ENCODE results near the gene TUBD1. TPM values are rescaled to one million over a fixed set of nuclear protein-coding genes. Genes with fewer than 3 reads are reported as not detected.
A peak's percentile ranks its signal among the peaks of the same experiment; 100 is the strongest.

Gene TUBD1
- total and polyA plus RNA-seq, 2 of the 13 experiments (the other 11 are each of a cell fraction or from before 2014, with no cell fraction given): 18.2 to 25.9 TPM

- peak; percentile 15; the same call in 1 of the 2 replicates for TF ChIP-seq PRDM15 (CRISPR knock-in tag; IDR thresholded peaks at IDR 0.05)
- TF ChIP-seq ZBTB38 (CRISPR knock-in tag; IDR thresholded peaks at IDR 0.05): no peak
- TF ChIP-seq, protein P1, sequence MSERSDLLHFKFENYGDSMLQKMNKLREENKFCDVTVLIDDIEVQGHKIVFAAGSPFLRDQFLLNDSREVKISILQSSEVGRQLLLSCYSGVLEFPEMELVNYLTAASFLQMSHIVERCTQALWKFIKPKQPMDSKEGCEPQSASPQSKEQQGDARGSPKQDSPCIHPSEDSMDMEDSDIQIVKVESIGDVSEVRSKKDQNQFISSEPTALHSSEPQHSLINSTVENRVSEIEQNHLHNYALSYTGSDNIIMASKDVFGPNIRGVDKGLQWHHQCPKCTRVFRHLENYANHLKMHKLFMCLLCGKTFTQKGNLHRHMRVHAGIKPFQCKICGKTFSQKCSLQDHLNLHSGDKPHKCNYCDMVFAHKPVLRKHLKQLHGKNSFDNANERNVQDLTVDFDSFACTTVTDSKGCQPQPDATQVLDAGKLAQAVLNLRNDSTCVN (CRISPR knock-in tag; IDR thresholded peaks at IDR 0.05; ENCODE audit: borderline replicate concordance): peak; percentile 48; the same call in 1 of the 2 replicates
- TF ChIP-seq ZC3H4 (CRISPR knock-in tag; IDR thresholded peaks at IDR 0.05; ENCODE audit: borderline replicate concordance): peak; percentile 94; the same call in 1 of the 2 replicates
- no peak for TF ChIP-seq NONO (IDR thresholded peaks at IDR 0.05)
- no peak for TF ChIP-seq NONO (CRISPR knock-in tag; conservative IDR thresholded peaks at IDR 0.05)
- no peak for TF ChIP-seq SMAD3 (CRISPR knock-in tag; IDR thresholded peaks at IDR 0.05)
- peak; percentile 69 for TF ChIP-seq CEBPG (CRISPR knock-in tag; IDR thresholded peaks at IDR 0.05)
- TF ChIP-seq NCOA2 (CRISPR knock-in tag; IDR thresholded peaks at IDR 0.05): peak; percentile 87
- TF ChIP-seq ATF7-NPFF (CRISPR knock-in tag; IDR thresholded peaks at IDR 0.05; ENCODE audit: low read depth): no peak
- no peak for TF ChIP-seq RORA (CRISPR knock-in tag; IDR thresholded peaks at IDR 0.05)
- TF ChIP-seq, protein P2, sequence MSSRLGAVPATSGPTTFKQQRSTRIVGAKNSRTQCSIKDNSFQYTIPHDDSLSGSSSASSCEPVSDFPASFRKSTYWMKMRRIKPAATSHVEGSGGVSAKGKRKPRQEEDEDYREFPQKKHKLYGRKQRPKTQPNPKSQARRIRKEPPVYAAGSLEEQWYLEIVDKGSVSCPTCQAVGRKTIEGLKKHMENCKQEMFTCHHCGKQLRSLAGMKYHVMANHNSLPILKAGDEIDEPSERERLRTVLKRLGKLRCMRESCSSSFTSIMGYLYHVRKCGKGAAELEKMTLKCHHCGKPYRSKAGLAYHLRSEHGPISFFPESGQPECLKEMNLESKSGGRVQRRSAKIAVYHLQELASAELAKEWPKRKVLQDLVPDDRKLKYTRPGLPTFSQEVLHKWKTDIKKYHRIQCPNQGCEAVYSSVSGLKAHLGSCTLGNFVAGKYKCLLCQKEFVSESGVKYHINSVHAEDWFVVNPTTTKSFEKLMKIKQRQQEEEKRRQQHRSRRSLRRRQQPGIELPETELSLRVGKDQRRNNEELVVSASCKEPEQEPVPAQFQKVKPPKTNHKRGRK (CRISPR knock-in tag; IDR thresholded peaks at IDR 0.05): no peak
- no peak for TF ChIP-seq ZNF547 (CRISPR knock-in tag; IDR thresholded peaks at IDR 0.05)
- TF ChIP-seq MBNL3 (CRISPR knock-in tag; conservative IDR thresholded peaks at IDR 0.05): no peak
- TF ChIP-seq RFX1 (IDR thresholded peaks at IDR 0.05): no peak
- TF ChIP-seq ZNF816 (CRISPR knock-in tag; IDR thresholded peaks at IDR 0.05; ENCODE audit: borderline replicate concordance): no peak
- TF ChIP-seq FOSL2 (CRISPR knock-in tag; IDR thresholded peaks at IDR 0.05): peak; percentile 82
- TF ChIP-seq GLMP (CRISPR knock-in tag; IDR thresholded peaks at IDR 0.05; ENCODE audit: borderline replicate concordance): no peak
- TF ChIP-seq, protein P3, sequence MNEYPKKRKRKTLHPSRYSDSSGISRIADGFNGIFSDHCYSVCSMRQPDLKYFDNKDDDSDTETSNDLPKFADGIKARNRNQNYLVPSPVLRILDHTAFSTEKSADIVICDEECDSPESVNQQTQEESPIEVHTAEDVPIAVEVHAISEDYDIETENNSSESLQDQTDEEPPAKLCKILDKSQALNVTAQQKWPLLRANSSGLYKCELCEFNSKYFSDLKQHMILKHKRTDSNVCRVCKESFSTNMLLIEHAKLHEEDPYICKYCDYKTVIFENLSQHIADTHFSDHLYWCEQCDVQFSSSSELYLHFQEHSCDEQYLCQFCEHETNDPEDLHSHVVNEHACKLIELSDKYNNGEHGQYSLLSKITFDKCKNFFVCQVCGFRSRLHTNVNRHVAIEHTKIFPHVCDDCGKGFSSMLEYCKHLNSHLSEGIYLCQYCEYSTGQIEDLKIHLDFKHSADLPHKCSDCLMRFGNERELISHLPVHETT (CRISPR knock-in tag; conservative IDR thresholded peaks at IDR 0.05): no peak
- TF ChIP-seq NR3C1 (CRISPR knock-in tag; IDR thresholded peaks at IDR 0.05): no peak
- no peak for TF ChIP-seq HOXA9 (CRISPR knock-in tag; IDR thresholded peaks at IDR 0.05; ENCODE audit: borderline replicate concordance)
Measured at GRCh38 chr17:59845595-59846393, 46.9 kb downstream of the TUBD1 start (continued).
